GM12865 (cell line): ENCODE measurements around the gene SIN3A.

Experiments used
- DNase-seq: peaks from one replicate; pipeline ENCODE4 v3.0.0; 2010; ENCODE audit warnings: low read depth
- H3K4me3 ChIP-seq: 2 replicates; pipeline ENCODE4 v1.5.1; 2011; ENCODE audit warnings: mild to moderate bottlenecking, low read depth, low read length, control low read depth
- TF ChIP-seq, protein P1 (sequence below): IDR thresholded peaks from 2 replicates; pipeline ENCODE4 v1.5.1; 2011; ENCODE audit warnings: low read length, control low read depth, low read depth, inconsistent platforms; ENCODE audit not compliant: insufficient read depth; ENCODE audit errors: missing control alignments

The SIN3A gene

DNA sequence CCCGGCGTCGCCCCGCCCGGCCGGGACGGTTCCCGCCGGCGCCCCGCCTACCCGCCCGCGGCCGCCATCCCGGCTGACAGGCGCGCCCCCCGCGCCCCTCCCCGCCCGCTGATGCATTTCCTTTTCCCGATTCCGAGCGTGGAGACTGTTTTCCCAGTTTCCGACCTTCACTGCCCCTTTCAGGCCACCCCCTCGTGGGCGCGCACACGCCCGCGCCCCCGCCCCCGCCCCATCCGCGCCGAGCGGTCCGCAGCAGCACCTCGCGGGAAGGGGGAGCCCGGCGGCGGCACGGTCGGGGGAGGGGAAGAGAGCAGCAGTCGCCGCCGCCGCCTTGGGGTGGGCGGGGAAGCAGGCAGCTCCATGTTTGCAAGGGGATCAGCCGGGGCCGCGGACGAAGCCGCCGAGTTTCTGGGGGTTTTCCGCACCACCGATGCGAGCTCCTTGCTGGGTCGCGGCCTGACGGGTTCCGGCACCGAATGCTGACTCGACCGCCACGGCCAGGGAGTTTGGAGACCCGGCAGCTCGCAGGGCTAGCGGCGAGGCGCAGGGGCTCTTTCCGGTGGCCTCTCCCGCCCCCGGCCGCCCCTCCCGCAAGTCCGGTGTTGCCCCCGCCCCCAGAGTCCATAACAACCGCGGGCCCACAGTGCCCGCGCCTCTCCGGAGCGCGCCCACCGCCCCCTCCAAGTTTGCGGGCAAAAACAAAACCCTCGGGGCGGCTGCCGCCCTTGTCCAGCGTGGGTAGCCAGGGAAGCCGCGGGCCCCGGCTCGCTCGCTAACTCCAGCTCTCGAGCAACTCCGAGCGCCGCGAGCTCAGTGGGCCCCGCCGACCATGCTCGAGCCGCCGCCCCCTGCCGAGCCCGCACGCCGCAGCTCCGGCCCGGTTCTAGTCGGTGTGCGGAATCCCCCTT is 3.2 kb upstream of the SIN3A start:
- DNase-seq = peak; percentile 85
- TF ChIP-seq, protein P1, sequence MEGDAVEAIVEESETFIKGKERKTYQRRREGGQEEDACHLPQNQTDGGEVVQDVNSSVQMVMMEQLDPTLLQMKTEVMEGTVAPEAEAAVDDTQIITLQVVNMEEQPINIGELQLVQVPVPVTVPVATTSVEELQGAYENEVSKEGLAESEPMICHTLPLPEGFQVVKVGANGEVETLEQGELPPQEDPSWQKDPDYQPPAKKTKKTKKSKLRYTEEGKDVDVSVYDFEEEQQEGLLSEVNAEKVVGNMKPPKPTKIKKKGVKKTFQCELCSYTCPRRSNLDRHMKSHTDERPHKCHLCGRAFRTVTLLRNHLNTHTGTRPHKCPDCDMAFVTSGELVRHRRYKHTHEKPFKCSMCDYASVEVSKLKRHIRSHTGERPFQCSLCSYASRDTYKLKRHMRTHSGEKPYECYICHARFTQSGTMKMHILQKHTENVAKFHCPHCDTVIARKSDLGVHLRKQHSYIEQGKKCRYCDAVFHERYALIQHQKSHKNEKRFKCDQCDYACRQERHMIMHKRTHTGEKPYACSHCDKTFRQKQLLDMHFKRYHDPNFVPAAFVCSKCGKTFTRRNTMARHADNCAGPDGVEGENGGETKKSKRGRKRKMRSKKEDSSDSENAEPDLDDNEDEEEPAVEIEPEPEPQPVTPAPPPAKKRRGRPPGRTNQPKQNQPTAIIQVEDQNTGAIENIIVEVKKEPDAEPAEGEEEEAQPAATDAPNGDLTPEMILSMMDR = no peak
- H3K4me3 ChIP-seq = peak overlapping the region; percentile 97

GRCh38 chr15:75453703-75454470 is 2.4 kb upstream of the SIN3A start:
- peak overlapping the region; percentile 100 for H3K4me3 ChIP-seq
- peak; percentile 100 for DNase-seq
- TF ChIP-seq, protein P1 = no peak

GRCh38 chr15:75452865-75453702 is 1.6 kb upstream of the SIN3A start:
- TF ChIP-seq, protein P1 = peak; percentile 34
- peak overlapping the region; percentile 100 for H3K4me3 ChIP-seq
- peak; percentile 74 for DNase-seq

DNA sequence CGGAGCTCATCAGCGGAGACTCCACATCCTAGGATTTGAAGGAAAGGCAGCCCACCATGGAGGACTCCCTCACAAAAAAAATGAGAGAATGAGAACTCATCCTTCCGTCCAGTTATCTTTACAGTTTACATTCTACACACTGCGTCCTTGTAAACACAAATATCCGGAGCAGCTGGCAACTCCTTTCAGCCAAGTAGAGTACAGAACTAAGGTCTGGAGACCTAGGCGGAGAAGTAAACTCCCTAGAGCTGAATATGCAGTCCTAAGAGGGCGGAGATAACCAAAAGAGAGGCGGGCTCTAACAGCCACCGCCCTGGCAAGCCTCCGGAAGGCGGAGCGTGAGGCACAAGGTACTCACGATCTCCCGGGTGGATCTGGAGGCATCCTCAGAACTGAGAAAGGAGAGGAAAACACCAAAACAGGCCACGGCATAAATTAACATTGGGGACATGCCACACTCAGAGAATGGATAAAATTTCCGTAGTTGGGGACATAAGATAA is 924 bp upstream of the SIN3A start:
- peak overlapping the region; percentile 100 for H3K4me3 ChIP-seq
- TF ChIP-seq, protein P1 = no peak
- DNase-seq = peak; percentile 89

DNA sequence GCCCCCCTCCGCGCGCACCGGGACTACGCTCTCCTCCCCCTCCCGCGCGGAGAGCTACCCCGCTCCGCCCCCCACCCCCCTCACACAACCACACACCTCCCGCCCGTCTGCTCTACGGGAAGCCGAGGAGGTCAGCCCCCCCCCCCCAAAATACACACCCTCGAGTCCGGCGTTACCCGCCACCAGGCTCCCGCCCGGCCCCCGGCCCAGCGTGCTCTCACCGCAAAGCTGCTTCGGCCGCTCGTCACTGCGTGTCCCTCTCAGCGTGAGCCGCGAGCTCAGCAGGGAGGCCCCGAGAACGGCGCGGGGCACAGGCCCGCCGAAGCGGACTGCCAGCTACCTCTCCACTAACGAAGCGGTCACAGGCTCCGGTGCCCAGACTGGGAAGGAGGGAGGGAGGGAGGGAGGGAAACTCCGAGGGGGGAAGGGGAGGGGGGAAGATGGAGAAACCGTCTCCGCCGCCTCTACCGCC is 252 bp downstream of the SIN3A start:
- peak overlapping the region; percentile 91 for H3K4me3 ChIP-seq
- no peak for DNase-seq
- TF ChIP-seq, protein P1 = no peak
